Measurements from ENCODE around the gene CRB3. TPM values are rescaled to one million over a fixed set of nuclear protein-coding genes. Genes with fewer than 3 reads are reported as not detected.
A peak's percentile ranks its signal among the peaks of the same experiment; 100 is the strongest.
"Not testable (repeated sequence)": the region's sequence is repeated elsewhere in the genome, so short reads cannot be mapped to it uniquely, and the experiment has no call there.

The CRB3 gene
- total RNA-seq, 4 donors from 2014 or later = 10.2 TPM; not detected in 3

GRCh38 chr19:6503407-6504201 lies 39.5 kb downstream of the CRB3 start:
- Histone ChIP-seq H3K9me3 (no peaks in the 10 kb centered on the region), H3K36me3 (no peaks in the 10 kb centered on the region), H3K27me3 (peaks cover 5 to 9% of the 10 kb centered on the region in 2 donors), H3K4me1 (peaks cover 0 to 10% of the 10 kb centered on the region in 2 donors), H3K4me3 (no peak overlapping the region), H3K27ac (no peak overlapping the region)
- intact Hi-C loops (cut with DNase I; ENCODE audit: low total_unique reads) = no loop called here
- TF ChIP-seq, protein P1, sequence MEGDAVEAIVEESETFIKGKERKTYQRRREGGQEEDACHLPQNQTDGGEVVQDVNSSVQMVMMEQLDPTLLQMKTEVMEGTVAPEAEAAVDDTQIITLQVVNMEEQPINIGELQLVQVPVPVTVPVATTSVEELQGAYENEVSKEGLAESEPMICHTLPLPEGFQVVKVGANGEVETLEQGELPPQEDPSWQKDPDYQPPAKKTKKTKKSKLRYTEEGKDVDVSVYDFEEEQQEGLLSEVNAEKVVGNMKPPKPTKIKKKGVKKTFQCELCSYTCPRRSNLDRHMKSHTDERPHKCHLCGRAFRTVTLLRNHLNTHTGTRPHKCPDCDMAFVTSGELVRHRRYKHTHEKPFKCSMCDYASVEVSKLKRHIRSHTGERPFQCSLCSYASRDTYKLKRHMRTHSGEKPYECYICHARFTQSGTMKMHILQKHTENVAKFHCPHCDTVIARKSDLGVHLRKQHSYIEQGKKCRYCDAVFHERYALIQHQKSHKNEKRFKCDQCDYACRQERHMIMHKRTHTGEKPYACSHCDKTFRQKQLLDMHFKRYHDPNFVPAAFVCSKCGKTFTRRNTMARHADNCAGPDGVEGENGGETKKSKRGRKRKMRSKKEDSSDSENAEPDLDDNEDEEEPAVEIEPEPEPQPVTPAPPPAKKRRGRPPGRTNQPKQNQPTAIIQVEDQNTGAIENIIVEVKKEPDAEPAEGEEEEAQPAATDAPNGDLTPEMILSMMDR (IDR thresholded peaks at IDR 0.05) = no peak
- no peak for TF ChIP-seq POLR2A (IDR thresholded peaks at IDR 0.05)
- DNase-seq = no peak

GRCh38 chr19:6508028-6508771 lies 44.1 kb downstream of the CRB3 start:
- H3K27ac ChIP-seq; H3K4me1 ChIP-seq; intact Hi-C loops (cut with DNase I; ENCODE audit: low total_unique reads); DNase-seq; H3K4me3 ChIP-seq; H3K36me3 ChIP-seq; H3K9me3 ChIP-seq; H3K27me3 ChIP-seq: not testable (repeated sequence)

GRCh38 chr19:6509118-6509971 lies 45.3 kb downstream of the CRB3 start:
- no peak for DNase-seq
- no peaks in the 10 kb centered on the region for H3K4me1 ChIP-seq
- H3K27me3 ChIP-seq = no peaks in the 10 kb centered on the region
- H3K9me3 ChIP-seq = no peaks in the 10 kb centered on the region
- peak overlapping the region in 1 of 2 donors; percentile 45 for H3K27ac ChIP-seq
- H3K36me3 ChIP-seq = no peaks in the 10 kb centered on the region
- no peak for TF ChIP-seq POLR2A (IDR thresholded peaks at IDR 0.05)
- TF ChIP-seq, protein P1 (IDR thresholded peaks at IDR 0.05) = no peak
- intact Hi-C loops (cut with DNase I; ENCODE audit: low total_unique reads) = no loop called here
- no peak overlapping the region for H3K4me3 ChIP-seq

GRCh38 chr19:6510618-6511017 lies 46.5 kb downstream of the CRB3 start:
- DNase-seq = no peak
- no peaks in the 10 kb centered on the region for H3K36me3 ChIP-seq
- intact Hi-C loops (cut with DNase I; ENCODE audit: low total_unique reads) = no loop called here
- H3K27me3 ChIP-seq = no peaks in the 10 kb centered on the region
- no peak for TF ChIP-seq POLR2A (IDR thresholded peaks at IDR 0.05)
- TF ChIP-seq, protein P1 (IDR thresholded peaks at IDR 0.05) = no peak
- H3K9me3 ChIP-seq = no peaks in the 10 kb centered on the region
- H3K27ac ChIP-seq = no peak overlapping the region
- H3K4me3 ChIP-seq = no peak overlapping the region
- H3K4me1 ChIP-seq = no peaks in the 10 kb centered on the region

- H3K4me3 ChIP-seq = no peak overlapping the region
- H3K36me3 ChIP-seq = no peaks in the 10 kb centered on the region
- intact Hi-C loops (cut with DNase I; ENCODE audit: low total_unique reads) = no loop called here
These were observed 50.0 kb downstream of the CRB3 start for GRCh38 chr19:6514089-6514488.

More at GRCh38 chr19:6514089-6514488, 50.0 kb downstream of the CRB3 start:
- TF ChIP-seq, protein P1 (IDR thresholded peaks at IDR 0.05) = no peak
- TF ChIP-seq POLR2A (IDR thresholded peaks at IDR 0.05) = no peak
- Histone ChIP-seq H3K9me3 (no peaks in the 10 kb centered on the region), H3K27me3 (no peaks in the 10 kb centered on the region), H3K4me1 (no peaks in the 10 kb centered on the region), H3K27ac (no peak overlapping the region)
- DNase-seq = no peak

All from uterus (tissue), 4 donors.